ENCODE measurements around the gene MYH8. TPM values are rescaled to one million over a fixed set of nuclear protein-coding genes. Genes with fewer than 3 reads are reported as not detected.

The MYH8 gene
- polyA plus RNA-seq, 1 of the 3 experiments (the other 2 are of a cell fraction): under 0.01 TPM

- Histone ChIP-seq H4K20me1 (ENCODE audit: insufficient read depth) (no peaks in the 10 kb centered on the region), H3K79me2 (ENCODE audit: insufficient read depth) (no peaks in the 10 kb centered on the region), H3K27ac (ENCODE audit: low read depth in 2 of 2, low read length in 1 of 2) (no peak overlapping the region), H3K9me2 (no peaks in the 10 kb centered on the region), H3K36me3 (replicated peaks in 1 of 2; ENCODE audit: control insufficient read depth in 1 of 2, insufficient read depth in 2 of 2, low read length in 1 of 2) (no peaks in the 10 kb centered on the region), H3K9ac (no peak overlapping the region), H3K9me3 (no peaks in the 10 kb centered on the region), H3K4me3 (ENCODE audit: low read depth in 2 of 2, low read length in 1 of 2) (no peak overlapping the region), H3K27me3 (ENCODE audit: insufficient read depth) (no peaks in the 10 kb centered on the region), H3F3A (replicated peaks; ENCODE audit: insufficient read depth) (no peaks in the 10 kb centered on the region), H3K4me1 (ENCODE audit: control insufficient read depth in 1 of 2, insufficient read depth in 2 of 2, low read depth in 1 of 2, low read length in 1 of 2) (no peaks in the 10 kb centered on the region), H2AFZ (ENCODE audit: low read depth) (no peak overlapping the region), H3K4me2 (no peak overlapping the region)
- ChIA-PET POLR2A (no interaction called here), CTCF (interaction anchor here (0.6 to 1.9 kb wide), 3 partner anchors 90 to 200 kb away, joined by 4 read pairs; no protein-coding TSS in a partner anchor)
- TF ChIP-seq IRF3 (IDR thresholded peaks at IDR 0.05; ENCODE audit: low read depth, low read length): no peak
- no peak for TF ChIP-seq MAX (IDR thresholded peaks at IDR 0.05; ENCODE audit: low read depth)
- no peak for TF ChIP-seq TEAD4 (IDR thresholded peaks at IDR 0.05; ENCODE audit: borderline replicate concordance, insufficient read depth)
- TF ChIP-seq RXRA (IDR thresholded peaks at IDR 0.05; ENCODE audit: borderline replicate concordance, low read depth): no peak
- TF ChIP-seq CTCF (IDR thresholded peaks at IDR 0.05): no peak
- TF ChIP-seq CHD2 (IDR thresholded peaks at IDR 0.05; ENCODE audit: low read length, partially characterized antibody): no peak
- no peak for TF ChIP-seq FOXM1 (IDR thresholded peaks at IDR 0.05; ENCODE audit: low read depth)
- TF ChIP-seq FOXJ3 (CRISPR knock-in tag; IDR thresholded peaks at IDR 0.05): no peak
- TF ChIP-seq USF1 (IDR thresholded peaks at IDR 0.05; ENCODE audit: borderline replicate concordance, low read depth): no peak
- no peak for TF ChIP-seq SMC3 (IDR thresholded peaks at IDR 0.05; ENCODE audit: low read depth, low read length)
- no peak for TF ChIP-seq USF2 (IDR thresholded peaks at IDR 0.05; ENCODE audit: borderline replicate concordance, low read depth, low read length)
- no peak for TF ChIP-seq ELF1 (IDR thresholded peaks at IDR 0.05)
- TF ChIP-seq MXI1 (IDR thresholded peaks at IDR 0.05; ENCODE audit: low read depth, low read length): no peak
- 7% methylated on average over 3 of the region's 3 CpGs for WGBS (ENCODE audit: low lambda C conversion rate)
- no peak for DNase-seq
These were observed 4.3 kb downstream of the MYH8 start for GRCh38 chr17:10417431-10417830.

- Histone ChIP-seq H3K27me3 (ENCODE audit: insufficient read depth) (no peaks in the 10 kb centered on the region), H3K9me3 (no peaks in the 10 kb centered on the region), H3F3A (replicated peaks; ENCODE audit: insufficient read depth) (no peaks in the 10 kb centered on the region), H3K27ac (ENCODE audit: low read depth in 2 of 2, low read length in 1 of 2) (no peak overlapping the region), H3K9me2 (no peaks in the 10 kb centered on the region), H3K9ac (no peak overlapping the region), H3K4me2 (no peak overlapping the region; the same call in 1 of the 2 replicates), H3K4me1 (ENCODE audit: control insufficient read depth in 1 of 2, insufficient read depth in 2 of 2, low read depth in 1 of 2, low read length in 1 of 2) (no peaks in the 10 kb centered on the region), H3K79me2 (ENCODE audit: insufficient read depth) (no peaks in the 10 kb centered on the region), H3K36me3 (replicated peaks in 1 of 2; ENCODE audit: control insufficient read depth in 1 of 2, insufficient read depth in 2 of 2, low read length in 1 of 2) (no peaks in the 10 kb centered on the region), H4K20me1 (ENCODE audit: insufficient read depth) (no peaks in the 10 kb centered on the region), H2AFZ (ENCODE audit: low read depth) (no peak overlapping the region), H3K4me3 (ENCODE audit: low read depth in 2 of 2, low read length in 1 of 2) (no peak overlapping the region)
- ChIA-PET CTCF (no interaction called here), POLR2A (no interaction called here)
- TF ChIP-seq EZH2phosphoT487 (IDR thresholded peaks at IDR 0.05; ENCODE audit: borderline replicate concordance, low read depth) (no peak), CTCF (IDR thresholded peaks at IDR 0.05) (peak; percentile 12; the same call in 1 of the 2 replicates)
- no peak for DNase-seq
- 15% methylated on average over 4 of the region's 4 CpGs for WGBS (ENCODE audit: low lambda C conversion rate)
These were observed 6.6 kb downstream of the MYH8 start for GRCh38 chr17:10415161-10415560.
